IPS-18c (cell line): Measurements from ENCODE around the gene MS4A2.
"Not testable (repeated sequence)": the region's sequence is repeated elsewhere in the genome, so short reads cannot be mapped to it uniquely, and the experiment has no call there.

Experiments
- H3K4me3 ChIP-seq: 2 replicates; pipeline ENCODE4 v1.7.0; 2013; ENCODE audit warnings: low read depth, mild to moderate bottlenecking, low read length, moderate library complexity; ENCODE audit not compliant: insufficient read depth
- H3K9me3 ChIP-seq: one replicate; pipeline ENCODE4 v1.6.1; 2013; ENCODE audit warnings: mild to moderate bottlenecking, low read length, moderate library complexity; ENCODE audit not compliant: control insufficient read depth, insufficient read depth

Gene MS4A2

DNA sequence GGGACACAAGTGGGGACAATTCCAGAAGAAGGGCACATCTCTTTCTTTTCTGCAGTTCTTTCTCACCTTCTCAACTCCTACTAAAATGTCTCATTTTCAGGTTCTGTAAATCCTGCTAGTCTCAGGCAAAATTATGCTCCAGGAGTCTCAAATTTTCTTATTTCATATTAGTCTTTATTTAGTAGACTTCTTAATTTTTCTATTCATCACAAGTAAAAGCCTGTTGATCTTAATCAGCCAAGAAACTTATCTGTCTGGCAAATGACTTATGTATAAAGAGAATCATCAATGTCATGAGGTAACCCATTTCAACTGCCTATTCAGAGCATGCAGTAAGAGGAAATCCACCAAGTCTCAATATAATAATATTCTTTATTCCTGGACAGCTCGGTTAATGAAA lies at the start of gene MS4A2:
MS4A2 (plus strand) TSS at position 301 of the 400 bp plus-strand sequence. CDS start 102 bp downstream, outside the sequence.
- Histone ChIP-seq H3K9me3 (no peaks in the 10 kb centered on the region), H3K4me3 (no peak within 1 kb of the TSS)

DNA sequence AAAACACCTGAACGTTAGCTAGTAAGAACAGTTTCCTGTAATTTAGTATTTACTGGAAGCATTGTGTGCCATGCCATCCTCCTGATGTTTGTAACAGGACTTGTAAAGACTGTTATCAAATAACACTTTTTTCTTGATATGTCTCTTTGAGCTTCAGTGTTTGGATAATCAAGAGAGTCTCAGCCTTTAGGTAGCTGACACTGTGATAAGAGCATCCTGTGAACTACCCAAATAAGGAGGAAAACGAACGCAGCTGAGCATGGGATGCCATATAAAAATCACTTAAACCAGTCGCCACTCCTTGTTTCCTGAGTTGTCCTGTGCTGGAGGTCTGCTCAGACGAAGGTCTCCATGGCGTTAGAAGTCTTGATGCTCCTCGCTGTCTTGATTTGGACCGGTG lies 48.4 kb upstream of the MS4A2 start, which contains the start of gene OOSP2:
OOSP2 (plus strand) TSS at position 301 of the 400 bp plus-strand sequence; CDS start at position 352, 51 bp downstream.
- no peaks in the 10 kb centered on the region for H3K9me3 ChIP-seq

DNA sequence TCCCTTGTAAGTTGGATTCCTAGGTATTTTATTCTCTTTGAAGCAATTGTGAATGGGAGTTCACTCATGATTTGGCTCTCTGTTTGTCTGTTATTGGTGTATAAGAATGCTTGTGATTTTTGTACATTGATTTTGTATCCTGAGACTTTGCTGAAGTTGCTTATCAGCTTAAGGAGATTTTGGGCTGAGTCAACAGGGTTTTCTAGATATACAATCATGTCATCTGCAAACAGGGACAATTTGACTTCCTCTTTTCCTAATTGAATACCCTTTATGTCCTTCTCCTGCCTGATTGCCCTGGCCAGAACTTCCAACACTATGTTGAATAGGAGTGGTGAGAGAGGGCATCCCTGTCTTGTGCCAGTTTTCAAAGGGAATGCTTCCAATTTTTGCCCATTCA lies 38.0 kb upstream of the MS4A2 start:
- not testable (repeated sequence) for H3K4me3 ChIP-seq, H3K9me3 ChIP-seq

More for the DNA sequence above, 48.4 kb upstream of the MS4A2 start, which contains the start of gene OOSP2:
- no peak within 1 kb of the TSS for H3K4me3 ChIP-seq

DNA sequence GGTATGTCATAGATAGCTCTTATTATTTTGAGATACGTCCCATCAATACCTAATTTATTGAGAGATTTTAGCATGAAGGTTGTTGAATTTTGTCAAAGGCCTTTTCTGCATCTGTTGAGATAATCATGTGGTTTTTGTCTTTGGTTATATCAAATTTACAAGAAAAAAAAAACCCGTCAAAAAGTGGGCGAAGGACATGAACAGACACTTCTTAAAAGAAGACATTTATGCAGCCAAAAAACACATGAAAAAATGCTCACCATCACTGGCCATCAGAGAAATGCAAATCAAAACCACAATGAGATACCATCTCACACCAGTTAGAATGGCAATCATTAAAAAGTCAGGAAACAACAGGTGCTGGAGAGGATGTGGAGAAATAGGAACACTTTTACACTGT lies 37.6 kb upstream of the MS4A2 start:
- H3K4me3 ChIP-seq: not testable (repeated sequence)

DNA sequence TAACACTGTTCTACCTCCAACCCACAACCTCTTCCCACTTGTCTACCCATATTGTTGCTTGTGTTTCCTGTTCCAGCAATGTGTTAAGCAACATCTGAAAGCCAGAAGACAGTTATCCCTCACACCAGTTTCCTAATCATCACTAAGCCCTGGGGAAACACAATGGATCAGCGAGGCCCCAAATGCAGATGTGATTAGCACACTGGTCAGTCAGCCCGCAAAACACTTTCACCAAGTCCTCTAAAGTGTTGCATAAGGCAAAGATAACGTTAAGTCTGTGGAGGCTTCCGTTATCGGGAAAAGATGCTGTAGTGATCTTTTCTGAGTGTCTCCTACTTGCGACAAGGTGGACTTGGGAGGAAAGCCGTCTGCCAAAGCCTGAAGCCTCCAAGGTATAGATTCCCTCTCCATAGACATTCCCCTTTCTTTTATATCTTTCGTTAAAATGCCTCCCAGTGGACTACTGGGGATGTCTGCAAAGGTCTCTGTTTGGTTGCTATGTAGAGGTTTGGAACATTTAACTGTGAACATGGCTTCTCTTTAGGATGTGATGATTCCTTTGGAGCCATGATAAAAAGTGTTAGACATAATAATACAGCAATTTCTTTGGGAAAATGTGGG lies 32.0 kb upstream of the MS4A2 start, which contains the start of gene MS4A3:
MS4A3 (plus strand) TSS at position 317 of the 621 bp plus-strand sequence. CDS start 4,496 bp downstream, outside the sequence.
- H3K4me3 ChIP-seq: no peak within 1 kb of the TSS
- no peaks in the 10 kb centered on the region for H3K9me3 ChIP-seq

More for the DNA sequence above, 37.6 kb upstream of the MS4A2 start:
- H3K9me3 ChIP-seq: not testable (repeated sequence)

DNA sequence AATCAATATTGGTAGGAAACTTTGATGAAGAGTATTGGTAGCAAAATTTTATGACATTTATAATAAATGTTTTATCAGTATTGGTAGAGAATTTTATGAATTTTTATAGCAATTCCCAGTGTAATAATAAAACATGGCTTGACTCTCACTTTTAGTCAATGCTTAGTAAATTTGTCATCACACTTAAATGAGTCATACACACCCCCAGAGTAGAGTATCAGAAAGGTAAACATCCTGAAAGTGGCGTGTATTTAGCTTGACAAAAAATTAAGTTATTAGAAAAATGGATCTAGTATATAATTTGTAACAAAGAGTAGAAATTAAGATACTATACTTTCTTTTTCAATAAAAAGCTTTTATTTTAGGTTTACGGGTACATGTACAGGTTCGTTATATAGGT lies 29.4 kb upstream of the MS4A2 start:
- H3K4me3 ChIP-seq: no peak overlapping the region
- H3K9me3 ChIP-seq: no peaks in the 10 kb centered on the region

DNA sequence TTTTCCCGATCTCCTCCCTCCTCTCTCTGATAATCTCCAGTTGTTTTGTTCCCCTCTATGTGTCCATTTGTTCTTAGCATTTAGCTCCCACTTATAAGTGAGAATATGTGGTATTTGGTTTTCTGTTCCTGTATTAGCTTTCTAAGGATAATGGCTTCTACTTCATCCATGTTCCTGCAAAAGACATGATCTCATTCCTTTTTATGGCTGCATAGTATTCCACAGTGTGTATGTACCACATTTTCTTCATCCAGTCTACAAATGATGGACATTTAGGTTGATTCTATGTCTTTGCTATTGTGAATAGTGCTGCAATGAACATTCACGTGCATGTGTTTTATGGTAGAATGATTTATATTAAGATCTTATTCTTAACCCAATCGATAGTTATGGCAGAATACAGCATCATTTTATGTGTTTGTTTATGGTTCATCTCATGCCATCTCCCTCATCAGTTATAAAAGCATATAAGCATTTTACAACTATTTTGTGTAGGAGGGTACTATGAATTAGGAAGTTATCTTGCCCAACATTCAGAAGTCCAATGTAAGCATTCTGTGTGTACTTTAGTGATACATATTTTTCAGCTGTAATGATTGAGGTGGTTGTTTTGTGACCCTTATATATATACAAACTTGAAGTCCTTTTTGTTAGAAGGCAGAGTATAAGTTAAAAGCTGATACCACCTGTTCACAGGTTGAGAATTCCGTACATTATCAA lies 28.8 kb upstream of the MS4A2 start:
- H3K4me3 ChIP-seq: no peak overlapping the region
- no peaks in the 10 kb centered on the region for H3K9me3 ChIP-seq

DNA sequence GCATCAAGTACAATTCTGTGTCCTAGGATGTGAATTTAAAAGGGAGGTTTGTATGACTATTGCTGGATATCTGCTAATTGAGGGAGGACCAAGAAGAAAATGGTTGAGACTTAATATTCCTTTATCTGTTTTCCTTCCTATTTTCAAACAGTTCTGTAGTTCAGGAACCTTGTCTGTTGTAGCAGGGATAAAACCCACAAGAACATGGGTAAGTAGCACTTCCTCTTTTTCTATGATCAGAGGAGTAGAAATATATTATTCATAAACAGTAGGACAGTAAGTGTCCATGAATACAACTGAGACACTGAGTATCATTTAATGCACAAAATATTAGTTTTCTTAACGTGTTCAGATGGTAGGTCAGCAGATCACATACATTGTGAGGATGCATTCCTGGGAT lies 24.4 kb upstream of the MS4A2 start:
- Histone ChIP-seq H3K9me3 (no peaks in the 10 kb centered on the region), H3K4me3 (no peak overlapping the region)

DNA sequence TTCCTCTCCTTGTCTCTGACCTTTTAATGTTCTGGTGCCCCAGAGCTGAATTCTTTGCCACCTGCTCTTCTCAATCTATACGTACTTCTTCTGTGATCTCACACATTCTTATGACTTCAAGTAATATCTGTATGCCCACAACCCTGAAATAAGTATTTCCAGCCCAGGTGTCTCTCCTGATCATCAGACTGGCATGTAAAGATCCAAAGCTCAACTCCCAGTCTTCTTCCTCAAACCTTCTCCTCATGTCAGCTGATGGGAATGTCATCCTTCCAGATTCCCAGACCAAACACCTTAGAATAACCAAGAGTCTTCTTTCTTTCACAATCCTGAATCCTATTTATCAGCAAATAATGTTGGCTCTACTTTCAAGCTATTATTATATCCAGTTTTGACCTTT lies 22.7 kb upstream of the MS4A2 start:
- Histone ChIP-seq H3K4me3 (no peak overlapping the region), H3K9me3 (no peaks in the 10 kb centered on the region)

DNA sequence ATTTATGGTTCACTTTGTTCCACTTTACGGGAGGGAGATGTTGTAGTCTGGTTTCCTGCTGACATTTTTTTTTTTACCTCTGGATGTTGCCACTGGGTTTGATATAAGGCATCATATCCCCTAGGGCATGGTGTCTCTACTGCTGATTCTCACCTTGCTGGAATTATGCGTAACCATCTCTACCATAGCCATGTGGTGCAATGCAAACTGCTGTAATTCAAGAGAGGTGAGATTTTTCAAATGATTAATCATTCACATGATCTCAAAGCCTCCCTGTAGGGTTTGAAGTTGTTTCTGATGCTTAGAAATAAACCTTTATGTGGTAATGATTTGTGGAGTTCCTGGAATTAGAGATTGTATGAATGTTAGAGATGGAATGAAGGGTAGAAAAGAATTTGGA lies 19.0 kb upstream of the MS4A2 start:
- Histone ChIP-seq H3K9me3 (no peaks in the 10 kb centered on the region), H3K4me3 (no peak overlapping the region)

DNA sequence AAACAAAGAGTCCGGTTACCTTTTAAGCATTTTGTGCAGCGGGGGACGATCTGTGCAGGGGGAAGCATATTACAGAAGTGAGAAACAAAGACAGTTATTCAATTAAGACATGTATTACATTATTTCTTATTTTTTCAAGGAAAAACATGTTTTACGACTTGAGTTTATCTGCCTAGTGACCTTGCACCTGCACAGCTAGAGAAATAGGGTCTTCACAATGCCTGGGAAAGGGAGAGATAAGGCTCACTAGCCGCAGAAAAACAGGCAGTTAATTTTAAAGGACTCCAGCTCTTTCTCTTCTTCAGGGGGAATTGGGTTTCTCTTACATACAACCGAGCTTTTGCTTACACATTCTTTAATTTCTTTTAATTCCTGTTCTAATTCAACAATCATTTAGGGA lies 16.8 kb upstream of the MS4A2 start:
- not testable (repeated sequence) for H3K4me3 ChIP-seq, H3K9me3 ChIP-seq

DNA sequence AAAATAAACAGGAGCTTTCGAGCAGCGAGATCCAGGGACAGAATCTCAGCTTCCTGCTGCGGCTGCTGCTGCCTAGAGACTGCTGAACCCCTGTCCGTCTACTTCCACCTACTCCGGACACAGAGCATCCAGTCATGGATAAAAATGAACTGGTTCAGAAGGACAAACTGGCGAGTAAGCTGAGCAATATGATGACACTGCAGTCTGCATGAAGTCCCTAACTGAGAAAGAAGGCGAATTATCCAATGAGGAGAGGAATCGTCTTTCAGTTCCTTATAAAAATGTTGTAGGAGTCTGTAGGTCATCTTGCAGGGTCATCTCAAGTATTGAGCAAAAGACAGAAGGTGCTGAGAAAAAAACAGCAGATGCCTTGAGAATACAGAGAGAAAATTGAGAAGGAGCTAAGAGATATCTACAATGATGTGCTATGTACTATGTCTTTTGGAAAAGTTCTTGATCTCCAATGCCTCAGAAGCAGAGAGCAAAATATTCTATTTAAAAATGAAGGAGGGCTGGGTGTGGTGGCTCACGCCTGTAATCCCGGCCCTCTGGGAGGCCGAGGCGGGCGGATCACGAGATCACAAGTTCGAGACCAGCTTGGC lies 11.1 kb upstream of the MS4A2 start:
- no peaks in the 10 kb centered on the region for H3K9me3 ChIP-seq
- H3K4me3 ChIP-seq: no peak overlapping the region

DNA sequence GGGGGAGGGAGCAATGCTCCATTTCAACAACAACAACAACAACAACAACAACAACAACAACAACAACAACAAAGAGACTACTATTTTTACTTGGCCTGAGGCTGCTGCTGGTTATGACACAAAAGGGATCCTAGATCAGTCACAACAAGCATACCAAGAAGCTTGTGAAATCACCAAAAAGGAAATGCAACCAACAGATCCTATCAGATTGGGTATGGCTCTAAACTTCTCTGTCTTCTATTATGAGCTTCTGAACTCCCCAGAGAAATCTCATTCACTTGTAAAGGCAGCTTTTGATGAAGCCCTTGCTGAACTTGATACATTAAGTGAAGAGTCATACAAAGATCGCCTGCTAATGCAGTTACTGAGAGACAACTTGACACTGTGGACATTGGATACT lies 10.5 kb upstream of the MS4A2 start:
- Histone ChIP-seq H3K9me3 (no peaks in the 10 kb centered on the region), H3K4me3 (no peak overlapping the region)

DNA sequence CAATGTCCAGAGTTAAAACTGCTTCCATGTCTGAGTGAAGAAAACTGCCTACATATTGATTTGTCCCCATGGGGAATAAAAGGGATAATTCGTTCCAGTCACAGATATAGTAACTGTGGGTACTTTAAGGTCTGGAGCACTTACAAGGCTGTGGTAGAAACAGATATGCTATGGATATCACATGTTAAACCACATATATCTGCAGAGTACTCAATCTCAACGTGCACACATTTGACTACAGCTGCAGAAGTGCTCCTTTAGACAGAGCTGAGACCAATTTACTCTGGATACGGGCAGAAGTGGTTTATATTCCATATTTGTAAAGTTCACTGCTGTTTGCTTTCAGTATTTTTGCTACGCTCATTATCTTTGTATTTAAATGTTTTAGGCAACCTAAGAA lies 9.7 kb upstream of the MS4A2 start:
- Histone ChIP-seq H3K9me3 (no peaks in the 10 kb centered on the region), H3K4me3 (no peak overlapping the region)

DNA sequence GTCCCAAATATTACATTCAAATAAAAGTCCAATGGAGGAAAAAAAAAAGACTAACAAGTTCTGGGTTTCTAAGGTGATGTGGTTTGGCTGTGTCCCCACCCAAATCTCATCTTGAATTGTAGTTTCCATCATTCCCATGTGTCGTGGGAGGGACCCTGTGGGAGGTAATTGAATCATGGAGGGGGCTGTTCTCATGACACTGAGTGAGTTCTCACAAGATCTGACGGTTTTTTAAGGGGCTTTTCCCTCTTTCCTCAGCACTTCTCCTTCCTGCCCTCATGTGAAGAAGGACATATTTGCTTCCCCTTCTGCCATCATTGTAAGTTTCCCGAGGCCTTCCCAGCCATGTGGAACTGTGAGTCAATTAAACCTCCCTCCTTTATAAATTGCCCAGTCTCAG lies 7.9 kb upstream of the MS4A2 start:
- no peaks in the 10 kb centered on the region for H3K9me3 ChIP-seq
- no peak overlapping the region for H3K4me3 ChIP-seq

DNA sequence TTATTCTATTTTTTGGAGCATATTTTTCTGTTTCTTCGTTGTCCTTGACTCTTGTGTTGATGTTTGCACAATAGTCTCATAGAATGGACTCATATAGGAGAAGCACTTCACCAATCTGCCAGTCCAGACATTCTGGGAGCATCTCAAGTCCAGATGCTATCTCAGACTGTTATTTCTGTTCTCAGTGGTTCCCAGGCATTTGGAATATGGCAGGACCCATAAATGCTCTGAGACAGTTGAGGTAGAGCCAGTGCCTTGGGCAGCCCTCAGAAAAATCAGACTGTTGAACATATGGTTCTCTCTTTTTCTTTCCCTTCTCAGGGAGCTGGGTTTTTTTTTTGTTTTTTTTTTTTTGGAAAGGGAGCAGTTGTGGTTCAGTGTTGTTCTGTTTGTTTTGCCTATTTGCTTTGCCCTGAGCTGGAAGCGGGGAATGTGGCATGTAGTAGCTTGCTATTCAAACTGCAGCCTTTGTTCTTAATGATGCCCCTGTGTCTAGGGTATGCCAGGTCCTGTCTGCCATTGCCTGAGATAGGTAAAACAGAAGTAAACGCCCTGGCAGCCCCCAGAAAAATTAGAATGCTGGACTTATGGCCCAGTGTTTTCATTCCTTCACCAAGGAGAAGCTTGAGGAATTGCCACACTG lies 3.7 kb upstream of the MS4A2 start:
- no peaks in the 10 kb centered on the region for H3K9me3 ChIP-seq
- no peak overlapping the region for H3K4me3 ChIP-seq

DNA sequence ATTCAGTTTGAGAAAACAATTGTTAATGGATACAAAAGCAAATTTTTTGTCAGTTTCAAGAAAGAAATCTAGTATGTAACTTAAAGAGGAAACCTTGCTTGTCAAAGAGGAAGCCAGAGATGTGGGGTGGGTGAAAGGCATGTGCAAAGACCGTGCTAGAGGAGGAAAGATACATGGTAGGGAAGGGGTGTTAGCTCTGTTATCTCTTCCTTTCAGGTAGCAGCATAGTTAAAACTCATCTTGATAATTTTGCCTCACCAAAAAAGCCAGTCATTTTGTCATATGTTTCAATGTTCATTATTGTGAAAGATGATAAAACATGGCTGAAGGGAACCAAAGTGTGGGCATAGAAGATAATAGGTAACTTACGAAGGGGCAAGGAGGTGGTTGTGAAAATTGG lies 2.6 kb upstream of the MS4A2 start:
- no peak overlapping the region for H3K4me3 ChIP-seq
- H3K9me3 ChIP-seq: no peaks in the 10 kb centered on the region

DNA sequence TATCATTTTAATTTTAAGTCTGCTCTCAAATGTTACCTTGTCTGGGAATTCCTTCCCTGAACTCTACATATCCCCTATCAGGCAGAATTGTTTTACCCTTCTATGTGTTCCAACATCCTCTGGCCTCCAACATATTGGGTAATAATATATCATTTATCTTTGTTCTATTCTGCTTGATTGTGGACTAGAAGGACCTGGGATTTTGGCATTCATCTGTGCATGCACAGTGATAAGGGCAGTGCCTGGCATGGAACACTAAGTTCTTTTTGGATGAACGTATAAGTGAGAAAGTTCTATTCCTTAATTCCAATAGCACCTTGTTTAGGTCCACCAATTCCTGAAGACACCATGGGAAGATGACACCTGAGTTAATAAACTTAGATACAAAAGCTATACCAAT lies 1.2 kb upstream of the MS4A2 start:
- Histone ChIP-seq H3K9me3 (no peaks in the 10 kb centered on the region), H3K4me3 (no peak overlapping the region)
